HG03066 (cell line): ENCODE measurements around the gene SMAD6.

Source experiments
- ATAC-seq: cut with Tn5 transposase; IDR thresholded peaks from one replicate; pipeline ENCODE4 v1.9.1; 2021; ENCODE audit warnings: low read depth; ENCODE audit not compliant: unreplicated experiment

The SMAD6 gene

DNA sequence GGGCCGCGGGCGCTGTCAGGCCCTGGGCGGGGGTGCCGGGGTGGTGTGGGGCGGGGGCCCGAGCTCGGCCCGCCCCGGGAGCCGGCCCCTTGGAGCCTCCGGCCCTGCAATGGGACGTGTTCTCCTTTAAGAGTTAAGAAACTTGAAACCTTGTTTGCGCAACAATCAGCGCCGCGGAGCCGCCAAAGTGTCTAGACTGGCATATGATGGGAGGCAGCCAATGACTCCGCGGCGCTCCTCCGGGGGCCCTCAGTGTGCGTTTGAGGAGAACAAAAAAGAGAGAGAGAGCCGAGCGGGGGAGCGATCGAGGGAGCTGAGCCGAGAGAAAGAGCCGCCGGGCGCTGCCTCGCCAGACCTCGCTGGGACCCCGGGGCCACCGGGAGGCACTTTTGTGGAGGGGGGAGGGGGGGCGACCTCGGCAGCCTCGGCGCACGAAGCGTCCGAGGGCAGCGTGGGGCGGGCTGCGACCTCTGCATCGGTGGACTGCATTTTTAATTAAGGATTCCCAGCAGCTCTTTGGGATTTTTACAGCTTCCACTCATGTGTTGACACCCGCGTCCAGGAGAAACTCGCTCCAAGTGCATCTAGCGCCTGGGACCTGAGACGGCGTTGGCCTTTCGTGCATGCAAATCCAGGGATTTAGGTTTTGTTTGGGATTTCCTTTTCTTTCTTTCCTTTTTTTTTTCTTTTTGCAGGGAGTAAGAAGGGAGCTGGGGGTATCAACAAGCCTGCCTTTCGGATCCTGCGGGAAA, at the start of gene SMAD6:
TSS of gene SMAD6 (plus strand) at position 202 of the 752 bp plus-strand sequence. CDS start 1,023 bp downstream, outside the sequence.
- ATAC-seq = no peak

GRCh38 chr15:66652806-66653205, 49.2 kb upstream of the SMAD6 start:
- no peak for ATAC-seq

GRCh38 chr15:66653398-66653797, 48.6 kb upstream of the SMAD6 start:
- no peak for ATAC-seq

GRCh38 chr15:66653852-66654251, 48.2 kb upstream of the SMAD6 start:
- no peak for ATAC-seq

DNA sequence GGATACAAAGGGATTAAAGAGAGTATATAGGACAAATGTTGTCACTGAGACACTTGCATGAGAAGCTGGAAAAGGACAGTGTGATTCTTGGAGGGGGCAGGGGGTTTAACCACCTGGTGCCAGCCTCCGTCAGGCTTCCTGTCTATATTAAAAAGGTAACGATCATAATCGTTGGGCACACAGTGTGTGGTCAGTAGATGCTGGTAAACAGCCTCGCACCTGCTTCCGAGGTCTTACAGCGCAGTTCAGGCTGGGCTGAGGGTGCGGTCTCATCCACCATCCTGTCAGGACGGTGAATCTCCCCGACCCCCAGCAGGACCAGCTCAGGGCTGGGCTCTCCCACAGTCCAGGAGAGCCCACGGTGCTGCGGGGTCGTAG, 47.7 kb upstream of the SMAD6 start:
- no peak for ATAC-seq

DNA sequence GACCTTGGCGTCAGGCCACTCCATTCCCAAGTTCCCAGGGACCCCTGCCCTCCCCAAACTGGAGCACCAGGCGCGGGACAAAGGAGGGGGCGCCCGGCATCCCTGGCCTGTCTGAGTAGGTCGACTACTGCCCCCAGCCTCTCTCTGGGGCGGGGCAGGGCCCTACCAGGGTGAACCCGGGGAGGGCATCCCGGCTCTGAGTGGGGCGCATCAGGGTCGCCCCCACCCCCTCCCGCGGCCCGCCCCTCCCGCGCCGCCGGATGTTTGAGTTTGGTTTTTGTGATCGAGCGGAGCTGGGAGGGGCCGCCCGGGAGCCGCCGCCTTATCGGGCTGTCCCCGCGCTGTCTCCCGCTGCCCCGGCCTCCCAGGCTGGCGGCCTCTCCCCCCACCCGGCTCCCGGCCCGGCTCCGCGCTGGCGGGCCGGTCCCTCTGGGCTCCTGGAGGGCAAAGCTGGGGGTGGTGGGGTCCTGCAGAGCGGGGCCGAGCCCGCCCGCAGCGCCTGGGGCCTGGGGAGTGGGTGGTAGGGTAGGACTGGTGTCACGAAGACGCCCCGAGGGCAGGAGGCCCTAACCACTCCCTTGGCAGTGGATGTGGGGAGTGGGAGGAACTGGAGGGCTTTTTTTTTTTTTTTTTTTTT, 47.2 kb upstream of the SMAD6 start:
- ATAC-seq = no peak

GRCh38 chr15:66655511-66655910, 46.5 kb upstream of the SMAD6 start:
- no peak for ATAC-seq

DNA sequence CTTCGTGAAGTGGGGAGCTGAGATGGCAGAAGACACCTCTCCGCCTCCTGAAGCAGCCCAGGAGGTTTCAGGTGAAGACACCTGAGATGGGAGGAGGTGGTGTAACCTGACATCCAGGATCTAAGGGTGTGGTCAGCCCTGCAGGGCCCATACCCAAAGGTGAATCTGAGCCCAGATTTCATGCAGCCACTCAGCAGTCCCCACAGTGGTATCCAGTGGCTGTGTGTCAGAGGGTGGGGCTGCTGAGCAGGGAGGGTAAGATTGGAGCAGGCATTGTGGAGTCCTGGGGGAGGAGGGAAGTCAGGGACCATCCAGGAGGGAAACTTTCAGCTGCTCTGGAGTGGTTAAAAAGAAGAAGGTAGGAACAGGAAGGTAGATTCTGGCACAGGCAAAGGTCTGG, 46.0 kb upstream of the SMAD6 start:
- ATAC-seq = no peak

- no peak for ATAC-seq
Observed at GRCh38 chr15:66657185-66658020, 44.6 kb upstream of the SMAD6 start.

DNA sequence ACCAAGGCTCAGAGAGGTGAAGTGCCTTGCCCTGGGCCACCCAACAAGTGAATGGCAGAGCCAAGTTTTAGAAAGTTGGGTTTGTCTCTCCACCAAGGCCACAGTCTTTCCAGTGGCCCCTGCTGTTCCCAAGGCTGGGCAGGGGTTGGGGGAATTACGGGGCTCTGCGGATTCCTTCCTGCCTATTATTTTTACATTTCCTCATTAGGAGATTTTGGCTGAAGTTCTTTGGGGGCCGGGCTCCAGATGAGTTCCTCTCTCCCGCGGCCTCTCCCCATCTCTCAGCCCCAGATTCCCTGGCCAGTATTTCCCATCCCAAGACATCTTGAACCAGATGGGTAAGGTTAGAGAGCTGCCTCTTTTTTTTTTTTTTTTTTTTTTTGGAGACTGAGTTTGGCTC, 44.0 kb upstream of the SMAD6 start:
- no peak for ATAC-seq

- ATAC-seq = no peak
Observed at GRCh38 chr15:66658855-66659254, 43.2 kb upstream of the SMAD6 start.

DNA sequence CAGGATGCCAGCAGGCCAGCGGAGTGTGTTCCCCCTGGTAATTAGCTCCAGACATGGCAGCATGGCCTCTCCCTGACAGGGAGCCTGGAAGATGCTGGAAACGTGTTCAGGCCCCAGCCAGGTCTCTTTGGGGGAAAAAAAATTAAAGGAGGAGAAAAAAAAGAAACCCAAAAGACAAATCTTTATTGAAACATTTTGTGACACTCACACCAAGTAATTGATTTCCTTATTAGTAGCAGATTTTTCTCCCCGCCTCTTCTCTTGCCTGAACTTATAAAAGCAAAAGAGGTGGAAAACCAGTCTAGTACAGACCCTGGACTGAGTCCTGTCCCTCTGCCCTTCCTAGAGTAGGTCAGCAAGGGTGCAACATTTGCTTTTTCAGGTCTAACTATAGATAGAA, 42.7 kb upstream of the SMAD6 start:
- ATAC-seq = no peak

GRCh38 chr15:66661432-66662096, 40.5 kb upstream of the SMAD6 start:
- no peak for ATAC-seq

DNA sequence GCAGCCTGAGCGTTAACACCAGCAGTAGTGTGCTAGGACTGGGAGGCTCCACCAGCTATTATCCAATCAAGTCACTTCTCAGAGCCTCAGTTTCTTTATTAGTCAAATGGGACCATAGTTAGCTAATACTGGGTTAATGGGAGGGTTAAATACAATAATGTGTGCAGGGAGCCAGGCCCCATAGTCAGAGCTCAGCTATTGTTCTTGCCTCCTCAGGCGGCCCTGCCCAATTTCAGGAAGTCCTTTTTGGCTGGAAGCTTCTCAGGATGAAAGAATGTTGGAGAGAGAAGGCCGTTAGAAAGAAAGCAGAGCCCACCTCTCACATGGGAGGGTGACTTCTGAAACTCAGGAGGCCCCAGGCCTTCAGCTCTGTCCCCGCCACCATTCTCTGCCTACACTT, 39.5 kb upstream of the SMAD6 start:
- no peak for ATAC-seq

GRCh38 chr15:66663664-66664063, 38.4 kb upstream of the SMAD6 start:
- no peak for ATAC-seq

- no peak for ATAC-seq
Observed at GRCh38 chr15:66670175-66670574, 31.9 kb upstream of the SMAD6 start.

DNA sequence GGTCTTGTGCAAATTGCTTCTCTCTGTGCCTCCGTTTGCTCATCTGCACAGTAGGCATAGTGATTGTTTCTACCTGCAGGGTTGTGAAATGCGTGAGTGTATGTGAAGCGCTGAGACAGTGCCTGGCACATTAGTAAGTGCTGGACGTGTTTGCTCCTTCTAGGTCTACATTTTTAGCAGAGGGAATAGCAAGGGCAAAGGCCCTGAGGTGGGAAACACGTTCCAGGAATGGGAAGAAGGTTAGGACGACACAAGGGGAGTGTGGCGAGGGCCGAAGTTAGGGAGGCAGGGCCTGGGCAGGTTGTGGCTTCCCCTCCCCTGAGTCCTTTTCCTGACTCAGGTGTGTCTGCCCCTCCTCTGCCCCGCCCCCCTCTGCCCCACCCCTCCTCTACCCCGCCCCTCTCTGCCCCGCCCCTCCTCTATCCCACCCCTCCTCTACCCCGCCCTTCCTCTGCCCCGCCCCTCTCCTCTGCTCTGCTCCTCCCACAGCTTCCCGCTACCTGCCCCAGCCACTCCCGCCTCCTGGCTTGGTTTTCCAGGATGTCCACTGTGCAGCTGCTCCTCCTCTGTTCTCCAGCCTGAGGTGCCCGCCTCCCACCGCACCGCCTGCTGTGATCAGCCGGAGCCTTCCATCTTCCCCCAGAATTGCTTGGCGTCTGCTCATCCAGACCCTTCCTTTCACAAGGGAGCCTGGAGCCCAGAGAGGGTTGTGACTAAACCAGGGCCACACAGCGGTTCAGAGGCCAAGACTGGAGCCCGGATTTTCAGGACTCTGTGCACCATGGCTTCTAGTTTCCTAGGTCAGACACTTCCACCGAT, 31.1 kb upstream of the SMAD6 start:
- no peak for ATAC-seq

DNA sequence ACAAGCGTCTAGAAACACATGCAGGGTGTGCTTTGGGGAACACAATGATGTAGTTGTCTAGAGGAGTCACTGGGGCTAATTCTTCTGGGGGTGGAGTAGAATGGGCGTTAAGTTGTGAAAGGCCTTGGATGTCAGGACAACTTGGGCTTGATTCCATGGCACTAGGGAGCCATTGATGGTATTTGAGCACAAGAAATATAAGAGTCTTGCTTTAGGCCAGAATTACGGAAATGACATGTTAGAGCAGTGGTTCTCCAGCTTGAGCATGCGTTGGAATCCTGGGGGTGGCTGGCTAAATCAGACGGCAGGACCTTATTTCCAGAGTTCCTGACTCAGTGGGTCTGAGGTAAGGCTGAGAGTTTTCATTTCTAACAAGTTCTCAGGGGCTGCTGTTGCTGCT, 29.2 kb upstream of the SMAD6 start:
- no peak for ATAC-seq

DNA sequence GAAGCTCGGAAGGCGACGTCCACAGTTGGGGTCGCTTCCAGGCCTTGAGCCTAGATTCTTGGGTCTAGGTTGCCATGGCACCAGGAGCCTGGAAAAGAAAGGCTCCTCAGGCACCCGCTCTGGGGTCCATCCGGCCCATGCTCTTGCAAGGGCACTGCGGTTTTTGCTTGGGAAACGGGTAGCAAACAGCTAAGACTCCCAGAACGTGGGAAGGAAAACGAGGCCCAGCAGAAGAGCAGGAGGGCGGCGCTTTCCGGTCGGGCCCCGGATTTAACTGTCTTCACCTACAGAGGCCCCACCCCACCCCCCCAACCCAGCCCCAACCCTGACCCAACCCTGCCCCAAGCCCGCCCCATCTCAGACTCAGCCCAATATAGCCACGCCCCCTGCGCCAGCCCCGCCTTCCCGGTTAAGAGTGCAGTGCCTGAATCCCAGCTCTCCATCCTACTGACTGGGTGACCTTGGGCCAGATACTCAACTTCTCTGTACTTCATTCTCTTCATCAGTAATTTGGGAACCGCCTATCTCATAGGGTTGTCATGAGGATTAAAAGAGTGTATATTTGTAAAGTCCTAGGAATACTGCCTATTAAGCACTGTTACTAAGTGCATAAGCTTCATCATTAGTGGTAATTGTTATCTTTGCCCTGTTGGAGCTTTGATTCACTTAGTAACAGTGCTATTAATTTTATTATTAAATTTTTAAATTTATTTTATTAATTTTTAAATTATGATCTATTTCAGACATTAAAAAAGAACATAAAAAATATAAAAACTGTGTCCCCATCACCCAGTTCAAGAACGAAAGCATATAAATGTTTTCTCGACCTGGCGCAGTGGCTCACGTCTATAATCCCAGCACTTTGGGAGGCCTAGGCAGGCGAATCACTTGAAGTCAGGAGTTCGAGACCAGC, 28.4 kb upstream of the SMAD6 start:
- no peak for ATAC-seq
